NCI-H526 (cell line): ENCODE results near the gene RMND1.
"Not testable (repeated sequence)": the region's sequence is repeated elsewhere in the genome, so short reads cannot be mapped to it uniquely, and the experiment has no call there.

Experiments
- DNase-seq, 2 experiments: peaks; one replicate each; lab custom pipeline; 2025; lab: John Stamatoyannopoulos, UW

Gene RMND1

DNA sequence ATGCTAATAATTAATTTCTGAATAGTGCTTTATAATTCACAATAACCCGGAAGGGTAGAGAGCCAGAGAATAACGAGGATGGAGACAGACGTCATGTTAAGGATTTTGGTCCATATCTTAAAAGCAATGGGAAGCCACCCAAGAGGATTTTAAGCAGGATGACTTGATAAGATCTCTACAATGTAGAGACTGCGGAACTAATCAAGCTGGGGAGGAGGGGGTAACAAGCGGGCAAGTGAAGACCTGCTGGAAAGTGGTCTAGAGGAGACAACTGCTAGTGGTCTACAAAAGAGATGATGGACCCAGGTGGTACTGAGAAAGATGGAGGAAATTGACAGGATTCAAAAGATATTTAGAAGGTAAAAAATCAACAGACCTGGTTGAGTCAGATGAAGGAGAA lies 67.8 kb downstream of the RMND1 start:
- DNase-seq = no peak

DNA sequence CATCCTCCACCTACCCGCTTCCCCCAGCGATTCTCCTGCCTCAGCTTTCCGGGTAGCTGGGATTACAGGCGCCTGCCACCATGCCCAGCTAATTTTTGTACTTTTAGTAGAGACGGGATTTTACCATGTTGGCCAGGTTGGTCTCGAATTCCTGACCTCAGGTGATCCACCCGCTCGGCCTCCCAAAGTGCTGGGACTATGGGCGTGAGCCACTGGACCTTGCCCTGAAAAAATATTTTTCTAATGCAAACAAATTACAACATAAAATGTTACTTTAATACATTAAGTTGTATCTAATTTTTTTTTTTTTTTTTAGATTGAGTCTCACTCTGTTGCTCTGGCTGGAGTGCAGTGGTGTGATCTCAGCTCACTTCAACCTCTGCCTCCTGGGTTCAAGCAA lies 69.3 kb downstream of the RMND1 start:
- not testable (repeated sequence) for DNase-seq

DNA sequence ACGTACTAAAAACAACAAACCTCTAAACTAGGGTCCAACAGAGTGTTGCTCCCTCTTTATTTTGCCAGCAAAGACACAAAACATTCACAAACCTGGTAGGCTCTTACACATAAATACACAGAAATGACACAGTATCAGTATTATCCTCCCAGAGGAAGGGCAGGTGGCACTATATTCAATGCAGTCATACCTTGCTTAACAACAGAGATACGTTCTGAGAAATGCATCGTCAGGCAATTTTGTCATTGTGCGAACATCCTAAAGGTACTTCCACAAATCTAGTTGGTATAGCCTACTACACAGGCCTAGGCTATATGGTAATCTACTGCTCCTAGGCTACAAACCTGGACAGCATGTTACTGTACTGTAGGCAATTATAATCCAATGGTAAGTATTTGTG lies 70.2 kb downstream of the RMND1 start:
- no peak for DNase-seq

DNA sequence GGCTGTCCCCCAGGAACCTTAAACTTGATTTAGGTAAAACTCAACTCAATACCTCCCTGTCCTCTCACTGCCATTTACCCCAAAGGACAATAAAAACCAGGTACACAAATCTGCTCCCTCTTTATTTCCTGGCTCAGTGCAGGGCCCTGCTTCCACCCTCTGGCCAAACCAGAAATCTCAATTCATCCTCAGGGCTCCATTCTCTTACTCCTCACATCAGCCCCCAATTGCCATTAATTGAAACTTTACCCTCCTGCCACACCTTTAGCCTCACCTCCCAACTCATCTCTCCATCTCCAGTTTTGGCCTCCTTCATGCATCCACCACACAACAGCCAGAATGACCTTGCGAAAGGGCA lies 71.1 kb downstream of the RMND1 start:
- no peak for DNase-seq

DNA sequence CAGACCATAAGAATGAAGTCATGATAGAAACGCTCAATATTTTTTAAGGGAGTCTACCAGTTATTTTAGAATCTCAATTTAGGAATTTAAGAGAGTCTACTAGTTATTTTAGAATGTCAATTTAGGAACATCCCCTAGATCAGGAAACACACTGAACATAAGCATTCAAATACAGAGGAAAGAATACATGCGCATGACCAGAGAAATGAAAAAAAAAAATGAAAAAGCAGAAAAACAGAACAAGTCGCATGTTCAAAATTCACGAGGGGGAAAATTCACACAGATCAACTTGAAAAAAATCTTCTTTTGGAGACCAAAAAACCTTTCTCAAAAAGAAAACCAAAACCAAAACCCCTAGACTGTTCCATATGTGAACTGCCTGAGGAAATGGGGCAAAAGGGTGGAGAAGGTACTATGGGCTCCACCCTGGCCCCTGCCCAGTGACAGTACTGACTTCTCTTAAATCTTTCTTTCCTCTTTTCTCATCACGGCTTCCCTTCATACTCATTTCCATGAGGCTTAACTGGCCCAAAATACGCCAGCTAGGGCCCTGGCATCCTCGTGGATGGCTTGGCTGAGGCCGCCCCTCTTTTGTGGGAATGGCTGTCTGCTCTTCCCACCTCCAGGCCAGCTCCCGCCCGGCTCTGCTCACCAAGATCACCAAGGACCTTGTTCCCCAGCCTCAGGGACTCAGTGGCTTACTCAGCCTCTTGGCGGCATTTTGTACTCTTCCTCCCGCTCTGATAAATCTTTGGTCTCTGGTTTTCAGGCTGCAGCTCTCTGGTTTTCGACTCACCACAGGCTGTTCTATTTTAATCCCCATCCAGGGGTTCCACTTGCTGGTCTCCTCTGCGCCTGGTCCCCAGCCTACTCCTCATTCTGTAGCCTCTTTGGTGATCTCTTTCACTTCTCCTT lies 71.7 kb downstream of the RMND1 start:
- no peak for DNase-seq

DNA sequence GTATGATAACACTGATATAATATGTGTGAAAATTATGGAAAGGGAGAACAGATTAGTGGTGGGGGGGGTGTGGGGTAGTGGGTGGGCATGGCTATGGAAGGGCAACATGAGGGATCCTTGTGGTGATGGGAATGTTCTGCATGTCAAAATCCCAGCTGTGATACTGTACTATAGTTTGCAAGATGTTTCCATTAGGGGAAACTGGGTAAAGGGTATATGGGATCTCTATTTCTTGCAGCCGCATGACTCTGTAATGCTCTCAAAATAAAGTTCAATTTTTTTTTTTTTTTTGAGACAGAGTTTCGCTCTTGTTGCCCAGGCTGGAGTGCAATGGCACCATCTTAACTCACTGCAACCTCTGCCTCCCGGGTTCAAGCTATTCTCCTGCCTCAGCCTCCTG lies 74.8 kb downstream of the RMND1 start:
- no peak for DNase-seq

DNA sequence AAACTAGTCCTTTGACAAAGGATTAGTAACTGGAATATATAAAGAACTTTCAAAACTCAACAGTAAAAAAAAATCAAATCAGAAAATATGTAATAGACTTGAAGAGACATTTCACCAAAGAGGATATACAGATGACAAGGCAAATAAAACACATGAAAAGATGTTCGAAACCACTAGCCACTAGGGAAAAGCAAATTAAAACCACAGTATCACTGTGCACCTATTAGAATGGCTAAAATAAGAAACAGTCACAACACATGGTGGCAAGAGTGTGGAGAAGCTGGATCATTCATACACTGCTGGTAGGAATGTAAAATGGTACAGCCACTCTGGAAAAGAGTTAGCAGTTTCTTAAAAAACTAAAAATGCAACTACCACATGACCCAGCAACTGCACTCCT lies 75.5 kb downstream of the RMND1 start:
- no peak for DNase-seq

DNA sequence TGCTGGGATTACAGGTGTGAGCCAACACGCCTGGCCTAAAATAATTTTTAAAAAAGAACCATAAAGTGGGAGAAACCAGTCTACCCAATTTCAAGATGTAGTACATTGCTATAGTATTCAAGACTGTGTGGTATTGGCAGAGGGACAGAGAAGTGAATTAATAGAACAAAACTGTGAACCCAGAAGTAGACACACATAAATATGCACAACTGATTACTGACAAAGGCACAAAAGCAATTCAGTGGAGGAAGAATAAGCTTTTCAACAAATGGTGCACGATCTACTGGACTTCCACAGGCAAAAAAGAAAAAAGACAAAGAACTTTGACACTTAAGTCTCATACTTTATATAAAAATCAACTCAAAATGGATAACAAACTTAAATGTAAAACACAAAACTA lies 76.1 kb downstream of the RMND1 start:
- no peak for DNase-seq

DNA sequence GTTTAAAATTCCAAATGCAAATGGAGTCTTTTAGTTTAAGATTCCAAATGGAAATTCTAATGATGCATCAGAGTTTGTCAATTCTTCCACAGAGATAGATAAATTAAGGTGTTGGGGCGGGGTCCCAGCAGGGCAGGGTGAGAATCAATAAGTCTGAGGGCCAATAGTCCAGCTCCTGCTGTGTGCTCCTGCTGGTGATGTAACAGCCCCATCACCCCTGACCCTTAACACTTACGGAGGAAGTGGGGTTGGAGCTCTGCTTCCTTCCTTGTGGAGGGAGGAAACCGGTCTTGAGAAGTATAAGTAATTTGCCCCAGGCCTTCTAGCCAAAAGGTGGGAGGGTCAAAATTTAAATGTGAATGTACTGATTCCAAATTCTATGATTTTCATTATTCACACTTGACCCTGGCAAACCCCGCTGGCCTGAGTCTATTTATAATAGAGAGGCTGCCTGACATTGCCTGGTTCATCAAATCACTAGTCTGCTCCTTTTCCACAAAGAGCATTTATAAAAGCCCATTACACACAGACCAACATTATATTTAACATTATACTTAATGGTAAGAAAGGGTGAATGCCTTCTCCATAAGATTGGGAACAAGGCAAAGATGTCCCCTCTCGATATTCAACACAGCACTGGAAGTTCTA lies 77.8 kb downstream of the RMND1 start:
- no peak for DNase-seq

DNA sequence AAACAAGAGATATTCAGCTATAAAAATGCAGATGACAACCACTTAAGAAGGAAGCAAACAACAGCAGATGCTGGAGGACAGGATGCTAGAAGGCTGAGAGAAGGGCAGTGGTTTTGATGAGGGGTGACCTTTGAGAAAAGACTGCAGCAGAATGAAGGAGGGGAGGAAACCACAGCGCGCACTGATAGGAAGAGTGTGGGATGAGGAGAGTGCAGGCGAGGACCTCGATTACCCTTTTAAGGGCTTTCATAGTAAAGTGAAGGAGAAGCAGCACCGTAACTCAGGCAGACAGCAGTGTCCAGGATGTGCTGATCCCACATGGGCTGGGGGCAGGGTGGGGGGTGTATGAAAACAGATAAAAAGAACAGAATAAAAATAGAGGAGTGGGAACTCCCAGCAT lies 79.8 kb downstream of the RMND1 start:
- DNase-seq = no peak

DNA sequence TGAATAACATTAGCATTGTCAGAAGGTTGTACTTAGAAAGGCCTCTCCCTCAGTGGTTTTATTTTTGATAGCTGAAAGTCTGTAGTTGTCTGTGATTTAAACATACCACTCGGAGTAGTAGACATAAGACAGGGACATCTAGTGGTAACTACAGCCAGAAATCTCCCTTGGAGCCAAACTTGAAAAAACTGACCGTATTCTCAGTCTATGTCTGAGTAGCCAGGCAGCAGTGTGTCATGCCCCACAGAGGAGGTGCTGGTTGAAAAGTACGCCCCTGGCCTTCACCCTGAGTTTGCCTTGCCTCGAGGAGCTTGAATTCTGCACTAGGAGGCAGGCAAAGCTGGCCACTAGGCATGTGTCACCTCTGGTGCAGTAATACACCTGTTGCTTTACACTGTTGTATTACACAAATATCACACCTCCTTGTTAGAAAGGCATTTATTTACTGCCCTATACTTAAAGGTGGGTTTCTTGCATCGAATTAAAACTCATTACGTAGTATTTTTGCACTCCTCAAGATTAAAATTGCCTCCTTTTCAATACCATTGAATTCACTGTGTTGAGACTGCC lies 81.3 kb downstream of the RMND1 start:
- no peak for DNase-seq

DNA sequence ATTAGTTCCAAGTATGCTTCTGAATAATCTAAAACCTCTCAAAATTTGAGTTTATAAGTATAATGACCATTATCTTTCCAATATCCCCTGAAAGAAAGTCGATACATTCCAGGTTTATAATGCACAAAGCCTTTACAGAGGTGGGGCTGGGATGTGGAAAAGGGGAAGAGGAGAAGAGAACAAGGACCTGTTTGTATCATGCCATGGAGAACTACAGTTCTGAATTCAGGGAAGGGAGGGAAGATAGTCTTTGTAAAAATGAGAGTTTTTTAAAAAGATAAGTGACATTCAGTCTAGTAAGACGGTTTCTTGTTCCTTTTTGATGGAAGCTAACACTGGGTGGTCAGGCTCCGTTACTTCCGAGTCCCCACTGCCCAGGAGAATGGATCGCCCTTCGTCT lies 86.7 kb downstream of the RMND1 start:
- no peak for DNase-seq

DNA sequence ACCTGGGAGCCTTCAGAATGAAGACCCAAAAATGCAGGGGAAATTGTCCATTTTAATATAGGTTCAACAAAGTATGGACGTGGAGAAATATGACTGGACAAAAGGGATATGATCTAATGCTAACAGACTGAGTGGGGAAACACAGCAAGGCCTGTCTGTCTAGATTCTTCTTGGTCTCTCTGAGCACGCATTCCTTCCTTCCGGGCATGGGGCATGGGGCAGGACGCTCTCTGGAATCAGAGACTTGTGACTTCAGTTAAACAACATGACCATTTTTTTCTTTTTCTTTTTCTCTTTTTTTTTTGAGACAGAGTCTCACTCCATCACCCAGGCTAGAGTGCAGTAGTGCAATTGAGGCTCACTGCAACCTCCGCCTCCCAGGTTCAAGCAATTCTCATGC lies 92.4 kb downstream of the RMND1 start:
- no peak for DNase-seq

DNA sequence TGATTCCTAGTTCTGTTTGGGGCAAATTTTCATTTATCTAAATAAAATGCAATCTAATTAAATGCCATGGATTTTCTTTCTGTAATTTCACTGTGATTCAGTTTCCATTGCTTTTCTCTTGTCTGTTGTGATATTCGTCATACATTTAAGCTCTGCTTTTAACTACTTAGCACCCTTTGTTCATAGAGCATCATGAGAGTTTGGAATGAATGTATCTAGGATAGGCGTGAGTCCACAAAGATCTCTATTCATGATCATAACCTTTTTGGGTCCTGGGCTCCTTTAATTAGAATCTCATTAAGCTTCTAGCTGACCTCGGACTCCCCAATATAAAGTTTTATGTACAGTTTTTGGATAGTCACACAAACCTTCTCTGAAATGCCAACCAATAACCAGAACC lies 93.5 kb downstream of the RMND1 start:
- DNase-seq = no peak

DNA sequence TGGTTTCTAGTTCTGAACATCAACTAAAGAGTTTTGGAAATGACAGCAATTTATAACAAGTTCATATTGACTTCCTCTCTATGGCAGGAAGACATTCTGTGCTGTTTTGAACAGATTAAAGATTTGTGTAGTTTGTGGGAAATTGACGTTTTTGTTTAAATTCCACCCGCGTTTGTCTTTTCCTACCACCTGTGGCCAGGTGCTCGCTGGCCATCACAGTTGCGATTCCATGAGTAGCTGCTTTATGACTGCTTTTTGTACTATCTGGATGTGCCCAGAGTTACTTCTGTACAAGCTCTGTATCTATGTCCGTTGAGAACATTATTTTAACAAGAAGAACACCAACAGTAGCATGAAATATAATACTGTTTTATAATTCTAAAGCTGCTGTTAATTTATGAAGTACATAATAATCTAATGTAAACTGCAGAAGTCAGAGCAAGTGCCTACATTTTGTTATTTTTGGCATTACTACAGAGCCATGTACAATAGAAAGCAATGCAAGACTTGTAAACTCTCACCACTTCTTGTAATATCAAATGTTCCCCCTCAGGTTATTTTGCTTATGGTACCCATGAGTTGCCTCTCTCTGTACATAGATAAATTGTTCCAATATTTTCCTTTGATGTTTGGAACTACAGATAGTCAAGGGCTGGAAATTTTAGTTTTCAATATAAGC lies 94.0 kb downstream of the RMND1 start:
- no peak for DNase-seq

DNA sequence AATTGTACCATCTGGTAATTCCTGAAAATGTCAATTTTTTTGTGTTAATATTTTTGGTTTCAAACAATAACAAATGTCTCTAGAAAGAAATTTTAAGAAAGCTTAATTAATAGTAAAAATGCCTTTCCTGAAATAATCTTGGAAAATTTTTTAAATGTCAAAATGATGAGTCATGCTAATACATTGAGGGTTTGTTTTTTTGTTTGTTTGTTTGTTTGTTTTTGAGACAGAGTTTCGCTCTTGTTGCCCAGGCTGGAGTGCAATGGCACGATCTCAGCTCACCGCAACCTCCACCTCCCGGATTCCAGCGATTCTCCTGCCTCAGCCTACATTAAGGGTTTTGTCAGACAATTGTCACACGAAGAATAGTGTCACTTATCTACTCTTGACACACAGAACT lies 94.9 kb downstream of the RMND1 start:
- not testable (repeated sequence) for DNase-seq
